GM12865 (cell line): ENCODE results near the gene FAM222A.

Source experiments
- DNase-seq: peaks from one replicate; pipeline ENCODE4 v3.0.0; 2010; ENCODE audit warnings: low read depth
- H3K4me3 ChIP-seq: 2 replicates; pipeline ENCODE4 v1.5.1; 2011; ENCODE audit warnings: mild to moderate bottlenecking, low read depth, low read length, control low read depth
- TF ChIP-seq, protein P1 (sequence below): IDR thresholded peaks from 2 replicates; pipeline ENCODE4 v1.5.1; 2011; ENCODE audit warnings: low read length, control low read depth, low read depth, inconsistent platforms; ENCODE audit not compliant: insufficient read depth; ENCODE audit errors: missing control alignments

Gene FAM222A

GRCh38 chr12:109752117-109753053 is 38.8 kb downstream of the FAM222A start:
- TF ChIP-seq, protein P1, sequence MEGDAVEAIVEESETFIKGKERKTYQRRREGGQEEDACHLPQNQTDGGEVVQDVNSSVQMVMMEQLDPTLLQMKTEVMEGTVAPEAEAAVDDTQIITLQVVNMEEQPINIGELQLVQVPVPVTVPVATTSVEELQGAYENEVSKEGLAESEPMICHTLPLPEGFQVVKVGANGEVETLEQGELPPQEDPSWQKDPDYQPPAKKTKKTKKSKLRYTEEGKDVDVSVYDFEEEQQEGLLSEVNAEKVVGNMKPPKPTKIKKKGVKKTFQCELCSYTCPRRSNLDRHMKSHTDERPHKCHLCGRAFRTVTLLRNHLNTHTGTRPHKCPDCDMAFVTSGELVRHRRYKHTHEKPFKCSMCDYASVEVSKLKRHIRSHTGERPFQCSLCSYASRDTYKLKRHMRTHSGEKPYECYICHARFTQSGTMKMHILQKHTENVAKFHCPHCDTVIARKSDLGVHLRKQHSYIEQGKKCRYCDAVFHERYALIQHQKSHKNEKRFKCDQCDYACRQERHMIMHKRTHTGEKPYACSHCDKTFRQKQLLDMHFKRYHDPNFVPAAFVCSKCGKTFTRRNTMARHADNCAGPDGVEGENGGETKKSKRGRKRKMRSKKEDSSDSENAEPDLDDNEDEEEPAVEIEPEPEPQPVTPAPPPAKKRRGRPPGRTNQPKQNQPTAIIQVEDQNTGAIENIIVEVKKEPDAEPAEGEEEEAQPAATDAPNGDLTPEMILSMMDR, result no peak
- DNase-seq, result no peak
- no peak overlapping the region for H3K4me3 ChIP-seq

GRCh38 chr12:109753054-109753401 is 39.4 kb downstream of the FAM222A start:
- TF ChIP-seq, protein P1, result no peak
- no peak for DNase-seq
- no peak overlapping the region for H3K4me3 ChIP-seq

- no peak for DNase-seq
- TF ChIP-seq, protein P1, result no peak
- no peak overlapping the region for H3K4me3 ChIP-seq
Measured at GRCh38 chr12:109753959-109754358, 40.3 kb downstream of the FAM222A start.

- TF ChIP-seq, protein P1, result no peak
- no peak overlapping the region for H3K4me3 ChIP-seq
- DNase-seq, result no peak
Measured at GRCh38 chr12:109756457-109756856, 42.8 kb downstream of the FAM222A start.

GRCh38 chr12:109757671-109758265 is 44.1 kb downstream of the FAM222A start:
- no peak for DNase-seq

GRCh38 chr12:109758426-109759420 is 45.1 kb downstream of the FAM222A start:
- TF ChIP-seq, protein P1, result no peak
- DNase-seq, result no peak
- H3K4me3 ChIP-seq, result no peak overlapping the region

More at GRCh38 chr12:109757671-109758265, 44.1 kb downstream of the FAM222A start:
- H3K4me3 ChIP-seq, result no peak overlapping the region
- TF ChIP-seq, protein P1, result no peak
